ENCODE measurements around the gene LGALS1.

GRCh38 chr22:37647317-37647716 is 28.1 kb upstream of the LGALS1 start:
- no peak for TF ChIP-seq CTCF (IDR thresholded peaks at IDR 0.05)
- TF ChIP-seq POLR2AphosphoS5 (IDR thresholded peaks at IDR 0.05): no peak
- no peak for TF ChIP-seq POLR2A (IDR thresholded peaks at IDR 0.05)

All from breast epithelium (tissue), 3 donors.